GM23338 (cell line): Measurements from ENCODE around the gene CRELD1. TPM values are rescaled to one million over a fixed set of nuclear protein-coding genes. Genes with fewer than 3 reads are reported as not detected.

ENCODE experiments used
- ATAC-seq: fragments of 200-7000 bp; cut with Tn5 transposase; 3 replicates; pipeline ENCODE4 v1.9.1; 2020
- DNase-seq: peaks from one replicate; pipeline ENCODE4 v3.0.0-alpha.2; 2015; ENCODE audit warnings: low spot score
- H2AFZ ChIP-seq: fragments of 200-600 bp; sonication (generic); 2 replicates; pipeline ENCODE4 v1.8.0; 2016; ENCODE audit warnings: antibody characterized with exemption, mild to moderate bottlenecking, moderate library complexity
- H3F3A ChIP-seq: fragments of 200-600 bp; sonication (generic); replicated peaks from 2 replicates; pipeline ENCODE4 v1.8.0; 2017; ENCODE audit warnings: antibody characterized with exemption, mixed run types, low read depth
- H3K27ac ChIP-seq: fragments of 200-600 bp; sonication (generic); 2 replicates; pipeline ENCODE4 v1.6.1; 2016; ENCODE audit warnings: low read depth
- H3K27me3 ChIP-seq: fragments of 200-600 bp; sonication (generic); 2 replicates; pipeline ENCODE4 v1.8.0; 2016; ENCODE audit warnings: mild to moderate bottlenecking, mixed run types, moderate library complexity; ENCODE audit not compliant: insufficient read depth
- H3K36me3 ChIP-seq: fragments of 200-600 bp; sonication (generic); 2 replicates; pipeline ENCODE4 v1.8.0; 2016; ENCODE audit warnings: mild to moderate bottlenecking; ENCODE audit not compliant: insufficient read depth
- H3K4me1 ChIP-seq: fragments of 200-600 bp; sonication (generic); 2 replicates; pipeline ENCODE4 v1.8.0; 2016; ENCODE audit warnings: mild to moderate bottlenecking, moderate library complexity; ENCODE audit not compliant: insufficient read depth
- H3K4me2 ChIP-seq: fragments of 200-600 bp; sonication (generic); 2 replicates; pipeline ENCODE4 v1.7.1; 2017; ENCODE audit warnings: mixed run types
- H3K4me3 ChIP-seq: fragments of 200-600 bp; sonication (generic); 2 replicates; pipeline ENCODE4 v1.6.1; 2016; ENCODE audit warnings: mixed run types
- H3K79me2 ChIP-seq: fragments of 200-600 bp; sonication (generic); replicated peaks from 2 replicates; pipeline ENCODE4 v1.8.0; 2017; ENCODE audit warnings: mild to moderate bottlenecking; ENCODE audit not compliant: insufficient read depth
- H3K9me2 ChIP-seq: fragments of 200-600 bp; sonication (generic); 2 replicates; pipeline ENCODE4 v1.8.0; 2017; ENCODE audit not compliant: insufficient read depth
- H4K20me1 ChIP-seq: fragments of 200-600 bp; sonication (generic); replicated peaks from 2 replicates; pipeline ENCODE4 v1.8.0; 2017; ENCODE audit warnings: mild to moderate bottlenecking; ENCODE audit not compliant: insufficient read depth
- H3K27ac Mint-ChIP-seq: 2 replicates; pipeline ENCODE4 v1.8.0; 2020; ENCODE audit warnings: inconsistent platforms, mild to moderate bottlenecking, moderate library complexity, mixed read lengths
- H3K27me3 Mint-ChIP-seq: 3 replicates; pipeline ENCODE4 v1.8.0; 2022; ENCODE audit warnings: low read depth, mild to moderate bottlenecking, moderate library complexity, mixed read lengths, inconsistent platforms; ENCODE audit not compliant: insufficient read depth, poor library complexity
- H3K36me3 Mint-ChIP-seq: 3 replicates; pipeline ENCODE4 v1.8.0; 2021; ENCODE audit warnings: low read depth, mild to moderate bottlenecking, inconsistent platforms, moderate library complexity, mixed read lengths
- H3K4me1 Mint-ChIP-seq: 3 replicates; pipeline ENCODE4 v1.8.0; 2020; ENCODE audit warnings: mild to moderate bottlenecking, inconsistent platforms, mixed read lengths
- H3K4me3 Mint-ChIP-seq: 3 replicates; pipeline ENCODE4 v1.8.0; 2021; ENCODE audit warnings: moderate library complexity, mild to moderate bottlenecking, inconsistent platforms, mixed read lengths
- H3K9me3 Mint-ChIP-seq: 3 replicates; pipeline ENCODE4 v1.8.0; 2020; ENCODE audit warnings: moderate library complexity, mild to moderate bottlenecking, inconsistent platforms, mixed read lengths
- CREB1 ChIP-seq: fragments of 250-450 bp; sonication (Bioruptor Pico); IDR thresholded peaks from 2 replicates; pipeline ENCODE4 v1.5.0; 2020; ENCODE audit warnings: low read depth, mild to moderate bottlenecking, moderate library complexity
- EZH2phosphoT487 ChIP-seq: fragments of 200-600 bp; sonication (generic); IDR thresholded peaks from one replicate; pipeline ENCODE4 v1.8.1; 2018; ENCODE audit warnings: antibody characterized with exemption; ENCODE audit not compliant: unreplicated experiment
- JUNB ChIP-seq: IDR thresholded peaks from one replicate; pipeline ENCODE4 v1.6.1; 2016; ENCODE audit warnings: antibody characterized with exemption; ENCODE audit not compliant: unreplicated experiment
- NANOG ChIP-seq: IDR thresholded peaks from 2 replicates; pipeline ENCODE4 v1.6.1; 2016; ENCODE audit warnings: antibody characterized with exemption, borderline replicate concordance
- POLR2AphosphoS5 ChIP-seq: IDR thresholded peaks from 2 replicates; pipeline ENCODE4 v1.6.1; 2016; ENCODE audit warnings: antibody characterized with exemption, low read depth
- STAT1 ChIP-seq: IDR thresholded peaks from one replicate; pipeline ENCODE4 v1.6.1; 2016; ENCODE audit warnings: antibody characterized with exemption; ENCODE audit not compliant: unreplicated experiment
- ZNF114 ChIP-seq: fragments of 250-450 bp; sonication (Bioruptor Pico); IDR thresholded peaks from 2 replicates; pipeline ENCODE4 v1.5.0; 2020; ENCODE audit warnings: mild to moderate bottlenecking, moderate library complexity
- ZNF331 ChIP-seq: fragments of 250-450 bp; sonication (Bioruptor Pico); IDR thresholded peaks from 2 replicates; pipeline ENCODE4 v1.5.0; 2020; ENCODE audit warnings: low read depth, mild to moderate bottlenecking, moderate library complexity
- polyA plus RNA-seq: library from polyadenylated mRNA; unstranded; fragments of >200 nt; fragmentation: Nextera tagmentation; extraction: Ambion mirVana; gene quantifications from 2 replicates; pipeline ENCODE4 v1.2.1, GENCODE V29; 2016
- total RNA-seq: library from RNA; depleted of rRNA; stranded (reverse); fragments of >200 nt; shearing (Covaris generic); gene quantifications from 2 replicates; pipeline ENCODE4 v1.2.3, GENCODE V29; 2014
- TF ChIP-seq, protein P1 (sequence below): IDR thresholded peaks from one replicate; pipeline ENCODE4 v1.6.1; 2018; ENCODE audit warnings: antibody characterized with exemption; ENCODE audit not compliant: unreplicated experiment
- TF ChIP-seq, protein P2 (sequence below): IDR thresholded peaks from 2 replicates; pipeline ENCODE4 v1.6.1; 2016; ENCODE audit warnings: antibody characterized with exemption
- TF ChIP-seq, protein P3 (sequence below), 2 experiments: fragments of 200-600 bp in 1 of 2; sonication (generic) in 1 of 2; conservative IDR thresholded peaks; 2 replicates each; pipeline versions ENCODE4 v1.5.1 to v1.6.1; 2016 to 2017; ENCODE audit warnings: antibody characterized with exemption in 2 of 2, low read depth in 2 of 2, mild to moderate bottlenecking in 2 of 2, moderate library complexity in 1 of 2
- TF ChIP-seq, protein P4 (sequence below): fragments of 250-450 bp; sonication (Bioruptor Pico); IDR thresholded peaks from 2 replicates; pipeline ENCODE4 v1.5.0; 2020; ENCODE audit warnings: mild to moderate bottlenecking, moderate library complexity

The CRELD1 gene
- total and polyA plus RNA-seq, 2 experiments from 2014 or later, result 11.5 to 13.1 TPM

DNA sequence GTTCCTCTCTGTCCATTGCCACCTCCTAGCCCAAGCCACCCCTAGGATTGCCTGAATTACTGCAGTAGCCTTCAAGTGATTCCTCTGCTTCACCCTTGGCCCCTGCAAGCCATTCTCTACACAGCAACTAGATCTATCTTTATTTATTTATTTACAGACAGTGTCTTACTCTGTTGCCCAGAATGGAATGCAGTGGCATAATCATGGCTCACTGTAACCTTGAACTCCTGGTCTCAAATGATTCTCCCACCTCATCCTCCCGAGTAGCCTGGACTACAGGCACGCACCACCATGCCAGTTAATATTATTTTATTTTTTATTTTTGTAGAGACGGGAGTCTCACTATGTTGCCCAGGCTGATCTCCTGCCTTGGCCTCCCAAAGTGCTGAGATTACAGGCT is 45.1 kb upstream of the CRELD1 start (continued):
- TF ChIP-seq, protein P1, sequence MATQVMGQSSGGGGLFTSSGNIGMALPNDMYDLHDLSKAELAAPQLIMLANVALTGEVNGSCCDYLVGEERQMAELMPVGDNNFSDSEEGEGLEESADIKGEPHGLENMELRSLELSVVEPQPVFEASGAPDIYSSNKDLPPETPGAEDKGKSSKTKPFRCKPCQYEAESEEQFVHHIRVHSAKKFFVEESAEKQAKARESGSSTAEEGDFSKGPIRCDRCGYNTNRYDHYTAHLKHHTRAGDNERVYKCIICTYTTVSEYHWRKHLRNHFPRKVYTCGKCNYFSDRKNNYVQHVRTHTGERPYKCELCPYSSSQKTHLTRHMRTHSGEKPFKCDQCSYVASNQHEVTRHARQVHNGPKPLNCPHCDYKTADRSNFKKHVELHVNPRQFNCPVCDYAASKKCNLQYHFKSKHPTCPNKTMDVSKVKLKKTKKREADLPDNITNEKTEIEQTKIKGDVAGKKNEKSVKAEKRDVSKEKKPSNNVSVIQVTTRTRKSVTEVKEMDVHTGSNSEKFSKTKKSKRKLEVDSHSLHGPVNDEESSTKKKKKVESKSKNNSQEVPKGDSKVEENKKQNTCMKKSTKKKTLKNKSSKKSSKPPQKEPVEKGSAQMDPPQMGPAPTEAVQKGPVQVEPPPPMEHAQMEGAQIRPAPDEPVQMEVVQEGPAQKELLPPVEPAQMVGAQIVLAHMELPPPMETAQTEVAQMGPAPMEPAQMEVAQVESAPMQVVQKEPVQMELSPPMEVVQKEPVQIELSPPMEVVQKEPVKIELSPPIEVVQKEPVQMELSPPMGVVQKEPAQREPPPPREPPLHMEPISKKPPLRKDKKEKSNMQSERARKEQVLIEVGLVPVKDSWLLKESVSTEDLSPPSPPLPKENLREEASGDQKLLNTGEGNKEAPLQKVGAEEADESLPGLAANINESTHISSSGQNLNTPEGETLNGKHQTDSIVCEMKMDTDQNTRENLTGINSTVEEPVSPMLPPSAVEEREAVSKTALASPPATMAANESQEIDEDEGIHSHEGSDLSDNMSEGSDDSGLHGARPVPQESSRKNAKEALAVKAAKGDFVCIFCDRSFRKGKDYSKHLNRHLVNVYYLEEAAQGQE, result no peak
- TF ChIP-seq ZNF331 (CRISPR knock-in tag) (no peak), CREB1 (no peak), STAT1 (no peak), JUNB (no peak), EZH2phosphoT487 (no peak), POLR2AphosphoS5 (no peak), NANOG (no peak)
- TF ChIP-seq, protein P2, sequence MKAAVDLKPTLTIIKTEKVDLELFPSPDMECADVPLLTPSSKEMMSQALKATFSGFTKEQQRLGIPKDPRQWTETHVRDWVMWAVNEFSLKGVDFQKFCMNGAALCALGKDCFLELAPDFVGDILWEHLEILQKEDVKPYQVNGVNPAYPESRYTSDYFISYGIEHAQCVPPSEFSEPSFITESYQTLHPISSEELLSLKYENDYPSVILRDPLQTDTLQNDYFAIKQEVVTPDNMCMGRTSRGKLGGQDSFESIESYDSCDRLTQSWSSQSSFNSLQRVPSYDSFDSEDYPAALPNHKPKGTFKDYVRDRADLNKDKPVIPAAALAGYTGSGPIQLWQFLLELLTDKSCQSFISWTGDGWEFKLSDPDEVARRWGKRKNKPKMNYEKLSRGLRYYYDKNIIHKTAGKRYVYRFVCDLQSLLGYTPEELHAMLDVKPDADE, result no peak

GRCh38 chr3:9889405-9889804 is 44.2 kb upstream of the CRELD1 start:
- peaks cover 11% of the 10 kb centered on the region for H3K27me3 Mint-ChIP-seq
- Histone ChIP-seq H3K27ac (no peak overlapping the region), H3K9me2 (no peaks in the 10 kb centered on the region), H3K79me2 (peaks cover 17% of the 10 kb centered on the region), H3K4me3 (no peak overlapping the region), H3K4me2 (no peak overlapping the region), H3K36me3 (0 out of 2 replicates have a peak, but pooled peaks cover 9% of the 10 kb centered on the region), H4K20me1 (peaks cover 4% of the 10 kb centered on the region; the same call in 1 of the 2 replicates), H2AFZ (no peak overlapping the region), H3K4me1 (peaks cover 5% of the 10 kb centered on the region; the same call in 1 of the 2 replicates), H3F3A (peaks cover 9% of the 10 kb centered on the region; the same call in 1 of the 2 replicates), H3K27me3 (no peaks in the 10 kb centered on the region)
- no peak overlapping the region for H3K27ac Mint-ChIP-seq
- no peak overlapping the region; the same call in 2 of the 3 replicates for H3K4me3 Mint-ChIP-seq
- no peaks in the 10 kb centered on the region for H3K9me3 Mint-ChIP-seq
- no peak for DNase-seq
- H3K36me3 Mint-ChIP-seq, result peaks cover 29% of the 10 kb centered on the region
- H3K4me1 Mint-ChIP-seq, result peaks cover 12% of the 10 kb centered on the region
- no peak for ATAC-seq
- TF ChIP-seq, protein P3, sequence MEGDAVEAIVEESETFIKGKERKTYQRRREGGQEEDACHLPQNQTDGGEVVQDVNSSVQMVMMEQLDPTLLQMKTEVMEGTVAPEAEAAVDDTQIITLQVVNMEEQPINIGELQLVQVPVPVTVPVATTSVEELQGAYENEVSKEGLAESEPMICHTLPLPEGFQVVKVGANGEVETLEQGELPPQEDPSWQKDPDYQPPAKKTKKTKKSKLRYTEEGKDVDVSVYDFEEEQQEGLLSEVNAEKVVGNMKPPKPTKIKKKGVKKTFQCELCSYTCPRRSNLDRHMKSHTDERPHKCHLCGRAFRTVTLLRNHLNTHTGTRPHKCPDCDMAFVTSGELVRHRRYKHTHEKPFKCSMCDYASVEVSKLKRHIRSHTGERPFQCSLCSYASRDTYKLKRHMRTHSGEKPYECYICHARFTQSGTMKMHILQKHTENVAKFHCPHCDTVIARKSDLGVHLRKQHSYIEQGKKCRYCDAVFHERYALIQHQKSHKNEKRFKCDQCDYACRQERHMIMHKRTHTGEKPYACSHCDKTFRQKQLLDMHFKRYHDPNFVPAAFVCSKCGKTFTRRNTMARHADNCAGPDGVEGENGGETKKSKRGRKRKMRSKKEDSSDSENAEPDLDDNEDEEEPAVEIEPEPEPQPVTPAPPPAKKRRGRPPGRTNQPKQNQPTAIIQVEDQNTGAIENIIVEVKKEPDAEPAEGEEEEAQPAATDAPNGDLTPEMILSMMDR (conservative IDR thresholded peaks at IDR 0.05; ENCODE audit: low read depth in 2 of 2), result no peak
- TF ChIP-seq, protein P2, result no peak
- TF ChIP-seq CREB1, result no peak
- no peak for TF ChIP-seq EZH2phosphoT487
- TF ChIP-seq ZNF114 (CRISPR knock-in tag), result no peak
- no peak for TF ChIP-seq POLR2AphosphoS5
- TF ChIP-seq, protein P4, sequence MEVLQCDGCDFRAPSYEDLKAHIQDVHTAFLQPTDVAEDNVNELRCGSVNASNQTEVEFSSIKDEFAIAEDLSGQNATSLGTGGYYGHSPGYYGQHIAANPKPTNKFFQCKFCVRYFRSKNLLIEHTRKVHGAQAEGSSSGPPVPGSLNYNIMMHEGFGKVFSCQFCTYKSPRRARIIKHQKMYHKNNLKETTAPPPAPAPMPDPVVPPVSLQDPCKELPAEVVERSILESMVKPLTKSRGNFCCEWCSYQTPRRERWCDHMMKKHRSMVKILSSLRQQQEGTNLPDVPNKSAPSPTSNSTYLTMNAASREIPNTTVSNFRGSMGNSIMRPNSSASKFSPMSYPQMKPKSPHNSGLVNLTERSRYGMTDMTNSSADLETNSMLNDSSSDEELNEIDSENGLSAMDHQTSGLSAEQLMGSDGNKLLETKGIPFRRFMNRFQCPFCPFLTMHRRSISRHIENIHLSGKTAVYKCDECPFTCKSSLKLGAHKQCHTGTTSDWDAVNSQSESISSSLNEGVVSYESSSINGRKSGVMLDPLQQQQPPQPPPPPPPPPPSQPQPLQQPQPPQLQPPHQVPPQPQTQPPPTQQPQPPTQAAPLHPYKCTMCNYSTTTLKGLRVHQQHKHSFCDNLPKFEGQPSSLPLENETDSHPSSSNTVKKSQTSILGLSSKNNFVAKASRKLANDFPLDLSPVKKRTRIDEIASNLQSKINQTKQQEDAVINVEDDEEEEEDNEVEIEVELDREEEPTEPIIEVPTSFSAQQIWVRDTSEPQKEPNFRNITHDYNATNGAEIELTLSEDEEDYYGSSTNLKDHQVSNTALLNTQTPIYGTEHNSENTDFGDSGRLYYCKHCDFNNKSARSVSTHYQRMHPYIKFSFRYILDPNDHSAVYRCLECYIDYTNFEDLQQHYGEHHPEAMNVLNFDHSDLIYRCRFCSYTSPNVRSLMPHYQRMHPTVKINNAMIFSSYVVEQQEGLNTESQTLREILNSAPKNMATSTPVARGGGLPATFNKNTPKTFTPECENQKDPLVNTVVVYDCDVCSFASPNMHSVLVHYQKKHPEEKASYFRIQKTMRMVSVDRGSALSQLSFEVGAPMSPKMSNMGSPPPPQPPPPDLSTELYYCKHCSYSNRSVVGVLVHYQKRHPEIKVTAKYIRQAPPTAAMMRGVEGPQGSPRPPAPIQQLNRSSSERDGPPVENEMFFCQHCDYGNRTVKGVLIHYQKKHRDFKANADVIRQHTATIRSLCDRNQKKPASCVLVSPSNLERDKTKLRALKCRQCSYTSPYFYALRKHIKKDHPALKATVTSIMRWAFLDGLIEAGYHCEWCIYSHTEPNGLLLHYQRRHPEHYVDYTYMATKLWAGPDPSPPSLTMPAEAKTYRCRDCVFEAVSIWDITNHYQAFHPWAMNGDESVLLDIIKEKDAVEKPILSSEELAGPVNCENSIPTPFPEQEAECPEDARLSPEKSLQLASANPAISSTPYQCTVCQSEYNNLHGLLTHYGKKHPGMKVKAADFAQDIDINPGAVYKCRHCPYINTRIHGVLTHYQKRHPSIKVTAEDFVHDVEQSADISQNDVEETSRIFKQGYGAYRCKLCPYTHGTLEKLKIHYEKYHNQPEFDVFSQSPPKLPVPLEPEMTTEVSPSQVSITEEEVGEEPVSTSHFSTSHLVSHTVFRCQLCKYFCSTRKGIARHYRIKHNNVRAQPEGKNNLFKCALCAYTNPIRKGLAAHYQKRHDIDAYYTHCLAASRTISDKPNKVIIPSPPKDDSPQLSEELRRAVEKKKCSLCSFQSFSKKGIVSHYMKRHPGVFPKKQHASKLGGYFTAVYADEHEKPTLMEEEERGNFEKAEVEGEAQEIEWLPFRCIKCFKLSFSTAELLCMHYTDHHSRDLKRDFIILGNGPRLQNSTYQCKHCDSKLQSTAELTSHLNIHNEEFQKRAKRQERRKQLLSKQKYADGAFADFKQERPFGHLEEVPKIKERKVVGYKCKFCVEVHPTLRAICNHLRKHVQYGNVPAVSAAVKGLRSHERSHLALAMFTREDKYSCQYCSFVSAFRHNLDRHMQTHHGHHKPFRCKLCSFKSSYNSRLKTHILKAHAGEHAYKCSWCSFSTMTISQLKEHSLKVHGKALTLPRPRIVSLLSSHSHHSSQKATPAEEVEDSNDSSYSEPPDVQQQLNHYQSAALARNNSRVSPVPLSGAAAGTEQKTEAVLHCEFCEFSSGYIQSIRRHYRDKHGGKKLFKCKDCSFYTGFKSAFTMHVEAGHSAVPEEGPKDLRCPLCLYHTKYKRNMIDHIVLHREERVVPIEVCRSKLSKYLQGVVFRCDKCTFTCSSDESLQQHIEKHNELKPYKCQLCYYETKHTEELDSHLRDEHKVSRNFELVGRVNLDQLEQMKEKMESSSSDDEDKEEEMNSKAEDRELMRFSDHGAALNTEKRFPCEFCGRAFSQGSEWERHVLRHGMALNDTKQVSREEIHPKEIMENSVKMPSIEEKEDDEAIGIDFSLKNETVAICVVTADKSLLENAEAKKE (CRISPR knock-in tag), result no peak
